GM19467 (cell line): ENCODE data around the gene CNDP2.

Source experiments
- ATAC-seq: cut with Tn5 transposase; IDR thresholded peaks from one replicate; pipeline ENCODE4 v1.9.1; 2021; ENCODE audit warnings: mild to moderate bottlenecking, moderate library complexity; ENCODE audit not compliant: unreplicated experiment

The CNDP2 gene

DNA sequence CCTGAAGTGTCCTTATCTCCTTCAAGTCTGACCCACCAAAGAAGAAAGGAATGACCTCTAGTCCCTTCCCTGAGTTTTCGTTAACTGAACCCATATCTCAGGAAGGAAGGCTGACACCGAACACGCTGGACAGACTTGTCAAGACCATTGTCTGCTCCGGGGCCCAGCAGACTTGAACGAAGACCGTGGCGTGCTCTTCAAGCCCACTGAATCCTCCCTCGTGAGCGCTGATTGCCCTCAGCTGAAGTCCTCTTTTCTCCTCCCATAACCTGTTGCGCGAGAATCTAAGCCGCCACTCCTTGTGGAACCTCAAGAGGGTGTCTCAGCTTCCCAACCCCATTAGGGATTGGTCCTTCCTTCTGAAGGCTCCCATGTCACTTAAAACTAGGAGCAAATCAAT, 37.5 kb downstream of the CNDP2 start:
- ATAC-seq = no peak

DNA sequence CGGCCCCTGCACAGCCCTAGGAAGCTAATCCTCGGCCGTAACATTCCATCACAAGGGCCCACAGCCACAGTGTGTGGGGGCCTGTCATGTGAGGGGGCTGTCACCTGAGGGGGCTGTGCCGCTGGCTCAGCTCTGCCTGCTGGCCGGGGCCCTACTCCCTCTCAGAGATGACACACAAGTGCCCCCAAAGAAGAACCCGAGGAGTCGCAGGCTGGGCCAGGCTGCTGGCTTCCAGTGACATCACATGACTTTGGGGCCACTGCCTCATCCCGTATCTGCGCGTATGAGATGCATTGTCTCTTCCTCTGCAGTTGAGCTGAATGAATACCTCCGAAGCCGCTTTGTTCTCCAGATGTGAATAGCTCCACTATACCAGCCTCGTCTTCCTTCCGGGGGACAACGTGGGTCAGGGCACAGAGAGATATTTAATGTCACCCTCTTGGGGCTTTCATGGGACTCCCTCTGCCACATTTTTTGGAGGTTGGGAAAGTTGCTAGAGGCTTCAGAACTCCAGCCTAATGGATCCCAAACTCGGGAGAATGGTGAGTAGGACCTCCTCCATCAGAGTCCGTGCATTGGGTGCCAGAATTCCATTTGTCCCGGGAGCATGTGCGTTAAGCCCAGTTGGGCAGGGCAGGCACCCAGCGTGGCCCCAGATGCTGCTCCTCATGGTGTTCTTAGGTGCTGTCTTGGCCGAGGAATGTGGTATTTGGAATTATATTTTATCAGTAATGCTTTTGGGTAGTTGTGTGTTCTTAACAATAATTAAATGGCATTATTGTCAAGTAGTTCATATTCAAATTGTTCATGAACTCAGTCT, 38.2 kb downstream of the CNDP2 start, which contains the start of gene CNDP1:
Gene CNDP1 (plus strand): TSS at position 351 of the 820 bp plus-strand sequence. CDS start 168 bp downstream, at position 519.
- ATAC-seq = no peak

DNA sequence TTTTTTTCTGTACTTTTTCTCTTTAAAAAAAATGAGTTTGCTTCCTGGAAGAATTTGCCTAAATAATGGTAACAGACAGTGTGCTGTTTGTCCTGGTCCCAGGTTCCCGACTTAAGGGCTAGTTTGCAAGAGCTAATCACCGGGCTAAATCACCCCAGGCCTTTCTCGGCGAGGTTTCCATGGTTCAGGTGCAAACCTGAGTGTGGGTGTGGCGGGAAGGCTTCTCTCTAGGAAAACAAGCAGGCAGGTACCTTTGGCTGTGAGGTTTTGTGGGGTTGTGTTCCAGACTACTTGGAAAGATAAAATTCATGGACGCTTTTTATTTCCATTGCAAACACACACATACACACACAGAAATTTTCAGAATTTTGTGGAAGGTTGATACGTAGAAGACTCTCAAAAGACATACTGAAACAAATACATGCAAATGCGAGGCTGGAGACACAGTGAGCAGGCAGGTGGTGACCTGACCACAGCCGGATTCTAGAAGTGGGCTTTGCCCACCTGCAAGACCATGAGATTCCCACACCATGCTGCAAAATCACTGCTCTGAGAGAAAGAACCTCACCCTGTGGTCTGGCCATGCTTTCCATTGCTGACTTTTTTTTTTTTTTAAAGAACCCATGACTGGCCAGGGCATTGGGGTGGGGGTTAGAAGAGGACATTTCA, 39.0 kb downstream of the CNDP2 start:
- ATAC-seq = peak; percentile 75

DNA sequence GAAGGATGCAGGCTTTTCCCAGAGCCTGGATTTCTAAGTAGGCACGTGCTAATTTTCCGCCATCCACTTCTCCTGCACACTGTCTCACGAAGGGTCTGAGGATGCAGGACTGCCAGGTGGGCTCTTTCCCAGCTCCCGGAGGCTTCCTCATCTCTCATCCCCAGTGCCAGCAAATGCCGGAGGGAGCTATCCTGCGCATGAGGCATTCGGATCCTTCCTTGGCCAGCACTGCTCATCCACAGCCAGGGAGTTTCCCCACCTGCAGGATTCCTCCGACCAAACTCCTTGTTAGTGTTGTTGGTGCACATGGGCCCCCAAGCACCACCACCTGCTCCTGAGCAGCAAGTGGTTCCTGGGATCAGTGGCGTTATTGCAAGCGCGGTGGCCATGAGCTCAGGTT, 43.1 kb downstream of the CNDP2 start:
- no peak for ATAC-seq

DNA sequence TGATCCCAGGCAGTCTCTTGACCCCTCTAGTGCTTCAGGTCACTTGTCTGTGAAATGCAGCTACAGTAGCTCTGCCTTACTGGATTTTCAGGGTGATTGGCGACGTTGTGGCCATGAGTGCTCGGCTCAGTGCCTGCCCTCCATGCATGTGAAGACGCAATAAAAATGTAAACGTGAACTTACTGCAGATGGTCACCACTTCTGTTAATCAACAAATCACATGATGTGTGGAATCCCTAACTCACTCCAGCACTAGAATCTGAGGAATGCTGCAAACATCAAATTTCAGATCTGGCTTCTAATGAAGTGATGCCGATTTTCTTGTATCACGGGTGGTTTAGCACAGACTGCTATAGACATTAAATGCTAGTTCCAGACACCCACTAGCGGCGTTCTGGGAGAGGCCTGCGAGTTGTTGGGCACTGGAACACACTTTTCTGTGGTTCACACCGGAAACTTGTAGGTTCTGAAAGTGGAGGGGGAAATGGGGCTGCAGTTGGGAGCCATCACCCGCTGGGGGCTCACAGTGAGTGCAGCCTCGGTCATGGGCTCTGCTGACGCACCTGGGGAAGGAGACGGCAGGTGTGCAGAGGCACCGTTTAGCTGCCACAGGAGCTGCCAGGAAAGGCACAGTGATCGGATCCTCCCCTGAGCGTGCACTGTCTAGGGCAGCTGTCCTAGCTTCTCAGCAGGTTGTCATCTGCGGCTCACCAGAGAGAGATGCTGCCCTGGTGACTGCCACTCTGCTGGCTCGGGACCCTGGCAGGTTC, 44.7 kb downstream of the CNDP2 start:
- ATAC-seq = no peak

GRCh38 chr18:74541703-74542555, 45.8 kb downstream of the CNDP2 start:
- no peak for ATAC-seq

DNA sequence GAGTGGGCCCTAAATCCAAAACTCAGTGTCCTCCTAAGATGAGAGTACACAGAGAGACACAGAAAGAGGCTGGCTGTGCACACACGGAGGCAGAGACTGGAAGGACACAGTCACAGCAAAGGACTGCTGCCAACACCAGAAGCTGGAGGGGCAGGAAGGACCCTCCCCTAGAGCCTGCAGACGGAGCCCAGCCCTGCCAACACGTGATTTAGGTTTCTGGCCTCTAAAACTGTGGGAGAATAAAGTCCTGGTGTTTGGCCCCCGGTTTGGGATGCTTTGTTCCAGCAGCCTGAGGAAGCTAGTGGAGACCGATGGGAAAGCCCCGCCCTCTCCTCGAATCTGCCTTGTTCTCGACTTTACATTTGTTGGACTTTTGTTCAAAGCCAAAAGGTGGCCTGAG, 48.7 kb downstream of the CNDP2 start:
- ATAC-seq = no peak

- no peak for ATAC-seq
These were observed 49.8 kb downstream of the CNDP2 start for GRCh38 chr18:74546007-74546406.

DNA sequence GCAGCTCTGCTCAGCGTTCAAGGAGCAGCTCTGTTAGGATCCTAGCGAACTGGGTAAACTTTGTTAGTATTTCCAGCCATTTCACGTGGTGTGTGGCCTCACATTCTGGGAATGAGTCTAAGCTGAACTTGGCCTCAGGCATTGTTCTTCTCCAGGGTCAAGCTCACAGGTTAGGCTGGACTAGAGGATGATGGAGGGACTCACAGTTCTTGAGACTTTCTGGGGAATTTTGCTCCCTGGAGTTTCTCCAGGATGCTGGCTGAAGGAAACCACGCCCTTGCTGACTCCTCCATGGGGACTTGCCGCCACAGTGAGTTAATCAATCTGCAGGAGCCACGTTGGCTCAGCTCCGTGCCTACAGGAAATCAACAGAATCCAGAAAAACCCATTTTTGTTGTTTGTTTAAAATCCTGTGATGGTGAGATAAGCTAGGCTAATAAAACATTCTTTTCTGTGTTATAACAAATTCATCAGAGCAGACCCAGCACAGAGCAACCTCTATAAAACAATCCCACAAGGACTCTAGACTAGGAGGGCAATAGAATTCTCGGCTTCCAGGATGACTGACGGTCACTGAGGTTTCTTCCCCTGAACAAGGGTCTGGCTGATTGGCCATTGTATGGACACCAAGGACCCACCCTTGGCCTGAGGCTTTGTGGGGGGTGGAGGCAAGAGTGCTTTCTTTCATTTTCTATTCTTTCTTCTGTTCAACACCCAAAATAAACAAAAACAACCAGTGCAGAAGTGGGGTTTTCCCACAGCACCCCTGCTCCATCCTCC, 50.8 kb downstream of the CNDP2 start:
- ATAC-seq = no peak

DNA sequence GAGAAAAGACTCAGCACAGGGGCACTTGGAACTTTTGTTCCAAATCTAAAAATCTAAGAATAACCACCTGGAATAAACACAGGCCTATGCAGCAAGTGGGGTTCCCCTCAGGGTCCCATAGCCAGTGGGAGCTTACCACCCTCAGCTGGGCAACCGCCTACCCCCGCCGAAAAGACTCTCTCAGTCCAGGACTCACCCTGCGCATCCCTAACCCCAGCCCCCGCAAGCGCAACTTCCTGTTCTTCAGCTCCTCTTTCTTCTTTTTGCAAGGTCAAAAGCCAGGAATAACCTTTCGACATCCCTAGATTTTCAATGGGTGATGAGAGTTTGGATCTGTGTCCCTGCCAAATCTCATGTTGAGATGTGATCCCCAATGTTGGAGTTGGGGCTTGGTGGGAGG, 51.7 kb downstream of the CNDP2 start:
- no peak for ATAC-seq

GRCh38 chr18:74549591-74550104, 53.5 kb downstream of the CNDP2 start:
- no peak for ATAC-seq

DNA sequence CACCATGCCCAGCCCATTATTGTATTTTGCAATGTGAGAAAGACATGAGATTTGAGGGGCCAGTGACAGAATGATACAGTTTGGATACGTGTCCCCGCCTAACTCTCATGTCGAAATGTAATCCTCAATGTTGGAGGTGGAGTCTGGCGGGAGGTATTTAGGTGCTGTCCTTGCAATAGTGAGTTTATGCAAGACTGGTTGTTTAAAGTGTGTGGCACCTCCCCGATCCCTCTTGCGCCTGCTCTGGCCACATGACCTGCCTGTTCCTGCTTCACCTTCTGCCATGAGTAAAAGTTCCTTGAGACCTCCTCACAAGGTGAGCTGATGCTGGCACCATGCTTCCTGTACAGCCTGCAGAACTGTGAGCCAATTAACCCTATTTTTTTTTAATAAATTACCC, 54.7 kb downstream of the CNDP2 start:
- no peak for ATAC-seq

DNA sequence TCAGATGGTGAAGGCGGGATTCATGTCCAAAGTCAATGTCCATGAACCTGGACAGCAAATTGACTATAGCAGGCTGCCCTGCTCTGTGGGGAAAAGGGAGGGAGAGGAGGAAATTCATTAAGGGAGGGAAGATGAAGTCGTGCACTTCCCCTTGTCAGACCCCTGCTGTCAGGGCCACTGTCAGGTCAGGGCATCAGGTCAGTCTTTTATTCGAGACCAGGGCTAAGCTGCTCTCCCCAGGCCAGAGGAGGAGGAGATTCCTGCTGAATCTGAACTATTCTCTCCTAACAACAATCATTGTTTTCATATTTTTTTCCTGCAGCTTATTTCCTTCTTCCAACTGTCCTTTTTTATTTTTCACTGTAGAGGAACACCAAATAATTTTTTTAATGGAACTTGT, 55.3 kb downstream of the CNDP2 start:
- no peak for ATAC-seq

DNA sequence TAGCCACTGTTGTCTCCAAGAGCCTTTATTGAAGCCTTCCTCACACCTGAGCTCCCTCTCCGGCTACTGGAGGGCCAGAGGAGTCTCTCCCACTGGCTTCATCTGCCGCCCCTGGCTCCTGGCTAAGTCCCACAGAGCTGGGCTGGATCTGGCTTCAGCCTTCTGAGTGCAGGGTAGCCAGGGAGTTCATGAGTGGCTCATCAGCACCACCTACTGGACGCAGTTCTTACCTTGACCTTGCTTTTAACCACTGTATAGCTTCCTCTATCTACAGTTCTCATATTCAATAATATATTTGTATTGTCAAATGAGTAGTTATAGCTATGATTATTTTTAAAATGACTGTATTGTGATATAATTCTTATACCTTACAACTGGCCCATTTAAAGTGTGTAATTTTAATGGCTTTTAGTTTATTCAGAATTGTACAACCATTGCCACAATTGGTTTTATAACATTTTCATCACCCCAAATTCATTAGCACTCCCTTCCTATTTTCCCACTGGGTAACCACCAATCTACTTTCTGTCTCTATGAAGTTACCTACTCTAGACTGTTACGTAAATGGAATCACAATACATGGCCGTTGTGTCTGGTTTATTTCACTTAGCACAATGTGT, 55.9 kb downstream of the CNDP2 start:
- ATAC-seq = peak; percentile 99

DNA sequence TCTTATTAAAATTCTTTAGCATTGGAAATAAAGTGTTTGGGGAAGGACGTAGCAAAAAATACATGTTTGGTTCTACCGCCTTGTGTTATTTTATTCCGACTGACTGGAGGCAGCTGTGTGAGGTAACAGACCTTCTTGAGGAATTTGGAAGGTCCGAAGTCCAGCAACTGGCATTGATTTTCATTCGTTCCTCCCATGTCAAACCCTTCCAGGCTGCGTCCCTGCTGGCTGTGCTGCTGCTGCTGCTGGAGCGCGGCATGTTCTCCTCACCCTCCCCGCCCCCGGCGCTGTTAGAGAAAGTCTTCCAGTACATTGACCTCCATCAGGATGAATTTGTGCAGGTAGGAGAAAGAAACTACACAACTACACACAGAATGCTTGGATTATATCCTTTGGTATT, 60.0 kb downstream of the CNDP2 start:
- ATAC-seq = no peak

DNA sequence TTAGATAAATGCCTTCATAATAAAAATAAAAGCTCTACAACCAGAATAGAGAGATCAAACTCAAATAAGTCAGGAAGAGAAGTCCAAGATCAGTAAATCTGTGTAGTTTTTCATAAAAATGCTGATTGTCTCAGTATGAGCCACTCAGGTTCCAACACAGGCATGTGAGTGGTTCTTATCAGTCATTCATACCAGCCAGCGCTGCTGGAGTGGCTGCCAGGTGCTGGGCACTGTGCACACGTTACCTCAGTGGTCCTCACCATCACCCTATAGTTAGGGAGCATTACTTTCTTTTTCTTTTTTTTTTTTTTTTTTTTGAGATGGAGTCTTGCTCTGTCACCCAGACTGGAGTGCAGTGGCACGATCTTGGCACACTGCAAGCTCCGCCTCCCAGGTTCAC, 61.9 kb downstream of the CNDP2 start:
- no peak for ATAC-seq

GRCh38 chr18:74562131-74562730, 66.1 kb downstream of the CNDP2 start:
- ATAC-seq = no peak

DNA sequence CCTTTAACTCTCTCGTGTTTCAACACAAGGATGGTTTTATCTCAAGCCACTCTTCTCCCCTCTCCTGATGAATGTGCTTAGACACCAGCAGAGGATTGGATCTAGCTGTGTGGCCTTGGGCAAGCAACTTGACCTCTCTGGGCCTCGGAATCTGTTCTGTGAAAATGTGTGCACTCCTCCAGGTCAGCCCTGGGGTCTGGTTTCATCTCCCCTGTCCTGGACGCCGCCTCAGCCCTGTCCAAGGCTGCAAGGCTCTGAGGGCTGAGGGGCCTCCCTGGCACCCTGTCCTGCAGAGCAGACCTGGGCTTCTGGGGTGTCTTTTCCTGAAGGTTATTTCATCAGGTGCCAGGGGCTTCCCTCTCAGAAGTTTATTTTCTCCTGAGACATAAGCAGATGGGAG, 66.6 kb downstream of the CNDP2 start:
- no peak for ATAC-seq

- no peak for ATAC-seq
These were observed 67.8 kb downstream of the CNDP2 start for GRCh38 chr18:74563999-74564398.
